Inferior parietal cortex (tissue), 1 donor: ENCODE results near the gene OSBPL2.

ENCODE experiments used
- DNase-seq: peaks from one replicate; pipeline ENCODE4 v3.0.0-alpha.2; 2016; ENCODE audit errors: extremely low spot score

Gene OSBPL2

DNA sequence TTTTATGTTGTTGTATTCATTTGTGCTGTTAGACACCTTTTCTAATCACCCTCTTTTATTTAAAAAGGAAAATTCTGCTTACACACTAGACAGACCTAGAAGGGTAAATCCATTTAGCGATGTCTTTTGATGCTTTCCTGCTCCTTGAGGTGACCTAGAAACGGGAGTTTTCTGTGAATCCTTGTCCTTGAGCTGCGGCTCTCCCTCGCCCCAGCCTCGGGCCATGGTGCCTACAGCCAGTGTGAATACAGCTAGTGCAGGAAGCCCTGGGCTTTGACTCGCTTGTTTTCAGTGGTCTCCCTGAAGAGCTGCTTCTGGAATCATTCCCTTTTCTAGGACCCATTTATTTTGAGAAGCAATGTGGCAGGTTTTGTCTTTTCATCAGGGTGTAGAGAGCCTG, 46.8 kb downstream of the OSBPL2 start:
- DNase-seq, result no peak

- no peak for DNase-seq
Observed at GRCh38 chr20:62285722-62286121, 47.4 kb downstream of the OSBPL2 start.

DNA sequence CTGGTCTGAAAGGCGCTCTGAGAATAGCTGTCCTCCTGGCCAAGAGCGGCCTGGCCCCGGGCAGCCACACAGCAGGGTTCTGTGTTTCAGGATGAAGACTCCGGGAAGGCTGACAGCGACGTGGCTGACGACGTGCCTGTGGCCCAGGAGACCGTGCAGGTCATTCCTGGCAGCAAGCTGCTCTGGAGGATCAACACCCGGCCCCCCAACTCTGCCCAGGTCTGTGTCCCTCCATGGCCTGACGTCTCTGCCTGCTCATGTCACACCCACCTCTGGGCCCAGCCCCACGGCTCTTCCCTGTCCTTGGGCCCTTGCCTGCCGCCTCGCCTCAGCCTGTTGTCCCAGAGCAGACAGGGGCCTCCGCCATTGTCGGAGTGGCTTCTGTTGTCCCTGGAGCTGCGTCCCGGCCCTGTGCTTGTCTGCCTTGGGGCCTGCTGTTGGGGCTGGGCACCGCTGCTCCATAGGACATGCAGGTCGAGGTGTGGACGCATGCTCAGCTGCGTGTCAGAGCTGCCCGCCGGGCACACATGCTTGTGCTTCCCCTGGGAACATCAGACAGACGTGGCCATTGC, 48.3 kb downstream of the OSBPL2 start:
- DNase-seq, result no peak

DNA sequence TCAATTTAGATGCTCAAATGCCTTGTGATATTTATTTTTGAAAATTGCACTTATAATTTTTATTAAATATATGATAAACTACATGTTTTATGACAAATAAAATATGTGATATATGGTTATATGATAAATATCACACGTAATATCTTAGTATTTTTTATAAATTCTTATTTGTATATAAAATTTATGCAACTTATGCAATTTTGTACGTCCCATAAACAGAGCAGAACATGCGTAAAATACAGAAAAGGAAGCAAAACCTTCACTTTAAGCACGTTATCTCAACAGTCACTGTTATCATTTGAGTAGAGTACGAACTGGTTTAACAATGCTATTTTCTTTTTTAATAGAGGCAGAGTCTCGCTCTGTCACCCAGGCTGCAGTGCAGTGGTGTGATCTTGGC, 48.8 kb downstream of the OSBPL2 start:
- DNase-seq, result no peak

DNA sequence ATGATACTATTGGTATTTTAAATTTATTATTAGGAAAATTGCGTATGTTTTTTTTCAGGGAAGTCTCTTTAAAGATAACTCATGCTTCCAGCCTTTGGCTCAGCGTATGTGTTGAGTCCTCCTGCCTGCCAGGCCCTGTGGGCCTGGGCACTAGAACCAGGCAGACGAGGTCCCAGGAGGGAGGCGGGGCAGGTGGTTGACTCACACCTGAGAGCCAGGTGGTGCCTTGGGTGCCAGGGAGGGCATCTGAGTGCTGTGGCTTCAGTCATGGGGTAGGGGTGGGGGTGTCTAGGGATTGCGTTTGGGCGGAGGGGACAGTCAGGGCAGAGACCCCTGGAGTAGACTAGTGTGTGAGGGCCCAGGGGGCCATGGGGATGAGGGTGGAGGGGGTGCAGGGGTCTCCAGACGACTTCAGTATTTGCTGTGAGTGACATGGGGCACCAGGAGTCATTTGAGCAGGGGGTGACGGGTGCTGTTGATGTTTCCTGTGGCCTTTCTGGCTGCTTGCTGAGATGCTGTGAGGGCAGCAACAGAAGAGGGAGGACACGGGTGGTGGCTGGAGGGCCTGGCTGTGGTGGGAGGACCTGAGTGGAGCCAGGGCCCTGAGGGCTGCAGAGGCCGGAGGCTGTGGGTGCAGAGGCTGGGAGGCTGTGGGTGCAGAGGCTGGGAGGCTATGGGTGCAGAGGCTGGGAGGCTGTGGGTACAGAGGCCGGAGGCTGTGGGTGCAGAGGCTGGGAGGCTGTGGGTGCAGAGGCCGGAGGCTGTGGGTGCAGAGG, 49.6 kb downstream of the OSBPL2 start:
- no peak for DNase-seq

DNA sequence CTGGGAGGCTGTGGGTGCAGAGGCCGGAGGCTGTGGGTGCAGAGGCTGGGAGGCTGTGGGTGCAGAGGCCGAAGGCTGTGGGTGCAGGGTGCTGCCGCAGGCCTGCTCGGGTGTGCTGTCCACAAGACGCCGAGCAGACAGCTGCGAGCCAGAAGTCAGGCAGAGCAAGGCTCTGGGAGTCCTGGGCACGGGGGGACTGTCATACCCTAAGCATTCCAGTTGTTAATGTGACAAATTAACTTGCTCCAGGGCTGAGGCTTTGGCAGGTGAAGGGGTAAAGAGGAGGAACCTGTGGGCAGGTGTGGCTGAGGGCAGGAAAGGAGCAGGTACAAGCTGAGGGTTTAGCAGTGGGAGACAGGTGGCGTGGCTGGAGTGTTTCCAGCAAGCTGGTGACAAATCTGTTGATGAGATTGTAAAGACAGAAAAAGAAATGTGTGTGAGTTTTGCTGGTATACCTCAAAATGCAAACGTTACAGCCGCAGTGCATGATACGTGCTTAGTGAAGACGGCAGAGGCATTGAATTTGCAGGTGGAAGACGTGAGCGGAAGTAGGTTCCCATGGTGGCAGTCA, 50.3 kb downstream of the OSBPL2 start:
- no peak for DNase-seq

DNA sequence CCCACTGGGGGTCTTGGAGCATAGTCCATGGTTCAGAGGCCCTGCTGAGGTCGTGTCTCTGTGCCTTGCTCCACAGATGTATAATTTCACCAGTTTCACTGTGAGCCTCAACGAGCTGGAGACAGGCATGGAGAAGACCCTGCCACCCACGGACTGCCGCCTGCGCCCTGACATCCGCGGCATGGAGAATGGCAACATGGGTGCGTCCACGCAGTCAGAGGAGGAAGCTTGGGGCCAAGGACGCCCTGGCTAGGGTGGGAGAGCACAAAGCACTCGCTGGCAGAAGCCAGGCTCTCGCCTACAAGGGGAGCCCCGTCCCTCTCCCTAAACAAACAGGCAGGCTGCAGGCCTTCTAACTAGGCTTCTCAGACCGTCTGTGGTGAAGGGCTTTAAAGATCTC, 50.8 kb downstream of the OSBPL2 start:
- DNase-seq, result no peak

- no peak for DNase-seq
Observed at GRCh38 chr20:62289898-62290297, 51.6 kb downstream of the OSBPL2 start.

- no peak for DNase-seq
Observed at GRCh38 chr20:62291251-62292066, 53.1 kb downstream of the OSBPL2 start.

DNA sequence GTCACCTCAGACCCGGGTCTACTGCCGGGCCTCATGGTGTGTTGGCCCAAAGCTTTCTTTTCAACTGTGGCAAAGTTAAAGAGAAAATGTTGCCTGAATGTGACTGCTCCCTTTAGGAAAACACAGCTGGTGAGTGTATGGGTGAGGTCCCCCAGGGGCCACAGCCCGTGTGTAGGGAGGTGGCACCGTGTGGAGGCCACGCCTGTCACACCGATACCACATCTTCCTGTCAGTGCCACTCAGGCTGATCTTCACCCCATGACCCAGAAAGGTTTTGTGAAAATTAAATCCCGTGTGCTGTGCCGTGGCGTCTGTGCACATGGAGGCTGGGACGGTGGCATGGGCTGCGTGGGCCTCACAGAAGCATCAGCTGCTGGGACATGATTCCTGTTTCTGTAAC, 53.8 kb downstream of the OSBPL2 start:
- DNase-seq, result no peak

DNA sequence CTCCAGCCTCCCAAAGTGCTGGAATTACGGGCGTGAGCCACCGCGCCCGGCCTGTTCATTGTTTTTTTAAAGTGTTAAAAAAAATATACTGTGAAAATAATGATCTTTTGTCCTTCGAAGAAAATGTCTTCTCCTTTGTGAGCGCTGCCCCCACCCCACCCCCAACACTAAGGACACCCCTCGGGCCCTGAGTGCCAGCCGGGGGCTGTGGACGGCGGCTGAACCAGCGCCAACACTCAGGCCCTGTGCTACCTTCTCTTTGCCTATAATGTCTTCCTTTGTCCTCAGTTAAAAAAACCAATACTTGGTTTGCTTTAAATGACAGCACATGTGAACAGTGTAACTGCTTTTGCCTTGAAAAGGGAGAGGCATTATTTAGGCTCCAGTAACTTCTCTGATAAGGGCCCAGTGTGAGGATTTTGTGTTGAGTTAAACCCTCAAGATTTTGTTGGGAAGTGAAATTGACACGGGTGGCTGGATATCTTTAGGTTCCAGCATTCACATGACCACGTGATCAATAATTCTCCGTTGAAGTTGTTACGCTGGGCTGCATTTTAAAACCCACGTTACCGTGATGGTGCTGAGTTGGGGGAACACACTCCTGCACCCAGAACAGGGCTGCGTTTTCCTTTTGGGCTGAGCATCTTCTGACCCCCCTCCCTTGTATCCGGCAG, 54.9 kb downstream of the OSBPL2 start:
- DNase-seq, result no peak

DNA sequence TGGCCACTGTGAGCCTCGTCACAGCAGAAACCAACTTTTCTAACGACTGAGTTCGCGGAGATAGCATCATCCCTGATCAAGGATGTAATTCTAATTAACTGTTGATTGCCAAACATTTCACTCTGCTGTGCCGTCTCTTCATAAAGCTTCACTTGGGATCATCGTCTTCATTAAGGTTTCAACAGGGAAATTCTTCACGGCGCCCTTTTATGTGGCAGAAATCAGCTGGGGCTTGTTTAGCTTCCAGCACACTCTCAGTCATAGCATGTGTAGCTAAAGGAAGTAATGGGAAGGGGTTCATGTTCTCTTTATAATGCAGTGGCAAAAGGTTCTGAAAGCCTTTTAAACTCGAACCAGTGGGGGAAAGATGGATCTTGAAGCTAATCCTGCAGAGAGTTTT, 55.6 kb downstream of the OSBPL2 start:
- no peak for DNase-seq

GRCh38 chr20:62294516-62294915, 56.2 kb downstream of the OSBPL2 start:
- DNase-seq, result no peak

DNA sequence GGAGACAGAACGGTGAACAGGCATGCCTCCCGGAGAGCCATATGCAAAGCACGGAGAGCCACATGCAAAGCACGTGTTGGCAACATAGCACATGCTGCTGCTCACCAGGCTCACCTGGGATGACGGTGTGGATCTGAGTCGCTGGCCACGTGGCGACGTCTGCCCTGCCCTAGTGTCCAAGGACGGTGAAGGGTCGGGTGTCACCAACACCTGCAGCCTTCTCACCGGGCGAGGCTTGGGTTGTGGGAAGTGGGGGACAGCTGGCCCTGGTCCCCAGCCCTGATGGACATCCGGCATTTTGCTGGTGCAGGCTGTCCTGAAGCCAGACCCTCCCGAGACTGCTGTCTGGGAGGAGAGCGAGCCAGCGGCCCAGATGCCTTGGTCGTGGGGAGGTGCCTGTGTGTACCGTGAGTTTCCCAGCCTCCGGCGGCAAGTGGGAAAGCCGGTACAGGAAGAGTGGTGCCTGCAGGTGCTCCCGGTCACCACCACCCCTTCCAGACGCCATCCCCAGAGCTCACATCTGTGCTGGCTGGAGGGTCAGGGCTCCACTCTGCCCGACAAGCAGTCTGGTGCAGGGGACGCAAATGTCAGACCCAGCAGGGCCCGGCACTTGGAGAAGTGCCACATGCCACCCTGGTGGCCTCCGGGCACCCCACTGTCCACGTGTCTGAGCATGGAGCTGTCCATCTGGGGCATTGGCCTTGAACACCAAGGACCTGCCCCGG, 58.6 kb downstream of the OSBPL2 start:
- no peak for DNase-seq

GRCh38 chr20:62297449-62298227, 59.3 kb downstream of the OSBPL2 start:
- DNase-seq, result no peak

DNA sequence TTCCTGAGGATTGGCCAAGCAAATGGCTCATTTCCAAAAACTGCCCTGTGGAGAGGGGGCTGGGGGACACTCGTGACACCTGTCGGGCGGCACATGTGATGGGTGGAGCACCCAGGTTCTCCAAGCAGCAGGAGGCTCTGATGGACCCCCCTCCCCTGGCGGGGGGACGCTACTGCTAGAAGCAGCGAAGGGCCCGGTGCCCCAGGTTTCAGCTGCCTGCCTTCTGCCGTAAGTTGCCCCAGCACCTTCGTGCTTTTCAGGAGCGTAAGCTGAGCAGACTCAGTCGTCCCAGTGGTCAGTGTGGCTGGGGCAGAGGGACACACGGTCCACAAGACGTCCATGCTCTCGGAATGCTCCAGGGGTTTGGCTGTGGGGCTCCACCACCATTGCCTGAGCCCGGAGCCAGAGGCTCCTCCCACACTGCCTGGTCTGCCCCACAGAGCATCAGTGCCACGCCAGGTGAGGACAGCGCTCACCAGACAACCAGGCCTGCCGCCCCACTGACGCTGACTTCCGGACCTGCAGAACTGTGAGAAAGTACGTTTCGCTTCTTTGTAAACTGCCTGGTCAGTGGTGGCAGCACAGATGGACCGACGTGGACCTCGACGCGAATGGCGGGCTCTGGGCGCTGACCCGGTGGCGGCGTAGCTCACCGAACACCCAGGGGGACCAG, 60.4 kb downstream of the OSBPL2 start:
- DNase-seq, result no peak

DNA sequence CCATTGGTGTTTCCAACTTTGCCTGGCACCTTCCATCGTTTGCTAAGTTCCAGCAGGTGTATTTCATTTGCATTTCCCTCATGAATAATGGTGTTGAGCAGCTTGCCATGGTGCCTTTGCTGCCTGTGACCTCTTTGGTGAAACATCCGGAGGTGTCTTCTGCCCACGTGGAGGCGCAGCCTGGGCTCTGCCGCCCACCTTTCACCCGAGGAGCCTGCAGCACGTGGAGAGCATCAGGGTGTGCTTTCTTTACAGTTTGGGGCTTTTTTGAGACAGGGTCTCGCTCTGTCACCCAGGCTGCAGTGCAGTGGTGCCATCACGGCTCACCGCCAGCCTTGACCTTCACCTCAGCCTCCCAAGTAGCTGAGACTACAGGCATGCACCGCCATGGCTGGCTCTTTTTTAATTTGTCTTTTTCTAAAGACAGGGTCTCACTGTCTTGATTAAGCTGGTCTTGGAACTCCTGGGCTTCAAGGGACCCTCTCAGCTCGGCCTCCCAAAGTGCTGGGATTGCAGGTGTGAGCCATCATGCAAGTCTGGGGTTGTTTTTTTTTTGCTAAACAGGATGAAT, 61.4 kb downstream of the OSBPL2 start:
- DNase-seq, result no peak

DNA sequence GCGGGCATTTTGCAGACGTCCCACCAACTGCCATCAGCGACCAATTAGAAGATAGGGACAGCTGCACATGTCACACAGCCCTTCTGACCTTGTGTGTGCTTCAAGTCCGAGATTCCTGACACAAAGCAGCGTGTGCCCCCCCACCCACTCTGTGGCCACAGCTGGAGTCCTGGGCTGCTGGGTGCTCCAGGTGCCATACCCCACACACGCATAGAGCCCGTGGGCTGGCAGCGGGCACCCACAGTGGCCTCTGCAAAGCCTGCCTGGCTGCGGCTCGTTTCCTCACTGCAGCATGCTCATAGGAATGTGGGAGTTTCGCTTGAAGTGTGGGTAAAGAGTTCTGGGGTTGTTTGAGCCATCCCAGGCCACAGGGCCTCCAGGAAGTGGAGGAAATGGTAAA, 62.0 kb downstream of the OSBPL2 start:
- DNase-seq, result no peak

- DNase-seq, result no peak
Observed at GRCh38 chr20:62301111-62301668, 62.9 kb downstream of the OSBPL2 start.
